ENCODE data around the gene IL16.

DNA sequence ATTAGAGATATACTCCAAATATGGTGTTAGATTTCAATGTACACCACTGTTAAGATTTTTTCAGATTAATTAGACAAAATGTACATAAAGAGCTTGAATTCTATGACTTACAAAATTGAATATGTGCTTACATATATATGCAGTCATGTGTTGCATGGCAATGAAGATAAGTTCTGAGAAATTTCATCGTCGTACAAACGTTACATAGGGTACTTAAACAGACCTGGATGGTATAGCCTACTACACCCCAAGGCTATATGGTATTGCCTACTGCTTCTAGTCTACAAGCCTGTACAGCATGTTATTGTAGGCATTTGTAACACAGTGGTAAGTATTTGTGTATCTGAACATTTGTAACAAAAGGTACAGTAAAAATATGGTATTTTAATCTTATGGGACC is 9.3 kb downstream of the IL16 start:
- TF ChIP-seq CTCF (IDR thresholded peaks at IDR 0.05): no peak
- TF ChIP-seq POLR2AphosphoS5 (IDR thresholded peaks at IDR 0.05): no peak
